Muscle of leg (tissue), 11 donors: Measurements from ENCODE around the gene GAB1. TPM values are rescaled to one million over a fixed set of nuclear protein-coding genes. Genes with fewer than 3 reads are reported as not detected.

Source experiments
- DNase-seq: peaks from one replicate; pipeline ENCODE4 v3.0.0; 2013
- H3K27ac ChIP-seq: one replicate; pipeline ENCODE4 v1.5.1; 2013; ENCODE audit warnings: mild to moderate bottlenecking, low read length, control low read depth
- H3K27me3 ChIP-seq: one replicate; pipeline ENCODE4 v1.6.1; 2013; ENCODE audit warnings: low read length; ENCODE audit not compliant: control insufficient read depth, insufficient read depth
- H3K36me3 ChIP-seq: one replicate; pipeline ENCODE4 v1.6.1; 2013; ENCODE audit warnings: low read length; ENCODE audit not compliant: control insufficient read depth, insufficient read depth
- H3K4me1 ChIP-seq: one replicate; pipeline ENCODE4 v1.6.1; 2013; ENCODE audit warnings: low read length; ENCODE audit not compliant: control insufficient read depth, insufficient read depth
- H3K4me3 ChIP-seq: one replicate; pipeline ENCODE4 v1.5.1; 2013; ENCODE audit warnings: low read length, control low read depth
- H3K9me3 ChIP-seq: replicated peaks from 2 replicates; pipeline ENCODE4 v1.6.1; 2013; ENCODE audit warnings: low read depth, low read length; ENCODE audit not compliant: control insufficient read depth
- WGBS: methylation state at CpG from one replicate; pipeline ENCODE4 v1.1.5; 2013; ENCODE audit warnings: missing lambda C conversion rate; ENCODE audit not compliant: insufficient coverage; 5-methylcytosine and 5-hydroxymethylcytosine counted together
- polyA plus RNA-seq, 8 donors: library from polyadenylated mRNA; unstranded; fragments of 120-200 nt; gene quantifications; one replicate each; pipeline versions ENCODE4 v1.2.1 to v1.2.3, GENCODE V29; 2013; ENCODE audit warnings: inconsistent platforms in 1 of 8, low replicate concordance in 1 of 8; ENCODE audit not compliant: insufficient read length in 8 of 8, insufficient read depth in 1 of 8
- total RNA-seq: library from RNA; stranded (reverse); fragments of 120-200 nt; gene quantifications from one replicate; pipeline ENCODE4 v1.2.4, GENCODE V29; 2013

Gene GAB1
- total and polyA plus RNA-seq, 9 donors, result 21.5 to 43.1 (median 29.0) TPM

- Histone ChIP-seq H3K4me3 (peak overlapping the region; percentile 96), H3K9me3 (no peaks in the 10 kb centered on the region), H3K27ac (peak overlapping the region; percentile 99), H3K36me3 (no peaks in the 10 kb centered on the region), H3K4me1 (peaks cover 13% of the 10 kb centered on the region), H3K27me3 (no peaks in the 10 kb centered on the region)
- WGBS, result under 1% methylated on average over 48 of the region's 85 CpGs
- peak; percentile 98 for DNase-seq
Measured at GRCh38 chr4:143335979-143336780, 496 bp upstream of the GAB1 start.

GRCh38 chr4:143337600-143338287 is 1.1 kb downstream of the GAB1 start:
- Histone ChIP-seq H3K36me3 (no peaks in the 10 kb centered on the region), H3K9me3 (no peaks in the 10 kb centered on the region), H3K27me3 (no peaks in the 10 kb centered on the region), H3K4me1 (peaks cover 18% of the 10 kb centered on the region), H3K4me3 (peak overlapping the region; percentile 96), H3K27ac (peak overlapping the region; percentile 99)
- peak; percentile 89 for DNase-seq
- 1% methylated on average over 18 of the region's 25 CpGs for WGBS

GRCh38 chr4:143338313-143338712 is 1.6 kb downstream of the GAB1 start:
- DNase-seq, result peak; percentile 20
- no CpG with 5 or more reads among the region's 5 CpGs for WGBS
- Histone ChIP-seq H3K4me3 (peak overlapping the region; percentile 96), H3K9me3 (no peaks in the 10 kb centered on the region), H3K36me3 (no peaks in the 10 kb centered on the region), H3K27ac (peak overlapping the region; percentile 9), H3K4me1 (peaks cover 18% of the 10 kb centered on the region), H3K27me3 (no peaks in the 10 kb centered on the region)

- Histone ChIP-seq H3K4me3 (no peak overlapping the region), H3K27ac (no peak overlapping the region), H3K4me1 (peaks cover 20% of the 10 kb centered on the region), H3K27me3 (no peaks in the 10 kb centered on the region), H3K9me3 (no peaks in the 10 kb centered on the region), H3K36me3 (no peaks in the 10 kb centered on the region)
- WGBS, result 71% methylated on average over 1 of the region's 2 CpGs
- DNase-seq, result no peak
Measured at GRCh38 chr4:143339497-143339896, 2.8 kb downstream of the GAB1 start.

GRCh38 chr4:143341186-143341755 is 4.6 kb downstream of the GAB1 start:
- H3K36me3 ChIP-seq, result no peaks in the 10 kb centered on the region
- H3K9me3 ChIP-seq, result no peaks in the 10 kb centered on the region
- 59% methylated on average over 2 of the region's 2 CpGs for WGBS
- peak overlapping the region; percentile 24 for H3K27ac ChIP-seq
- no peak overlapping the region for H3K4me3 ChIP-seq
- no peaks in the 10 kb centered on the region for H3K27me3 ChIP-seq
- DNase-seq, result peak; percentile 47
- H3K4me1 ChIP-seq, result peaks cover 16% of the 10 kb centered on the region

GRCh38 chr4:143343276-143343831 is 6.7 kb downstream of the GAB1 start:
- H3K4me3 ChIP-seq, result no peak overlapping the region
- no peak overlapping the region for H3K27ac ChIP-seq
- H3K36me3 ChIP-seq, result no peaks in the 10 kb centered on the region
- H3K27me3 ChIP-seq, result no peaks in the 10 kb centered on the region
- WGBS, result 73% methylated on average over 3 of the region's 3 CpGs
- peaks cover 11% of the 10 kb centered on the region for H3K4me1 ChIP-seq
- no peak for DNase-seq
- no peaks in the 10 kb centered on the region for H3K9me3 ChIP-seq

- H3K27me3 ChIP-seq, result no peaks in the 10 kb centered on the region
- WGBS, result 86% methylated on average over 1 of the region's 7 CpGs
- no peaks in the 10 kb centered on the region for H3K36me3 ChIP-seq
- no peak for DNase-seq
- H3K4me3 ChIP-seq, result no peak overlapping the region
- peak overlapping the region; percentile 31 for H3K27ac ChIP-seq
- peaks cover 11% of the 10 kb centered on the region for H3K4me1 ChIP-seq
- H3K9me3 ChIP-seq, result no peaks in the 10 kb centered on the region
Measured at GRCh38 chr4:143344041-143344440, 7.4 kb downstream of the GAB1 start.

GRCh38 chr4:143344774-143345173 is 8.1 kb downstream of the GAB1 start:
- Histone ChIP-seq H3K4me1 (peaks cover 8% of the 10 kb centered on the region), H3K9me3 (no peaks in the 10 kb centered on the region), H3K27me3 (no peaks in the 10 kb centered on the region), H3K36me3 (no peaks in the 10 kb centered on the region), H3K27ac (no peak overlapping the region), H3K4me3 (no peak overlapping the region)
- no CpG with 5 or more reads among the region's 4 CpGs for WGBS
- DNase-seq, result peak; percentile 78

GRCh38 chr4:143345356-143345755 is 8.7 kb downstream of the GAB1 start:
- no peak overlapping the region for H3K27ac ChIP-seq
- H3K27me3 ChIP-seq, result no peaks in the 10 kb centered on the region
- no peak for DNase-seq
- WGBS, result no CpG with 5 or more reads among the region's 1 CpG
- no peaks in the 10 kb centered on the region for H3K9me3 ChIP-seq
- no peak overlapping the region for H3K4me3 ChIP-seq
- H3K36me3 ChIP-seq, result no peaks in the 10 kb centered on the region
- H3K4me1 ChIP-seq, result peaks cover 8% of the 10 kb centered on the region

GRCh38 chr4:143346206-143346605 is 9.5 kb downstream of the GAB1 start:
- 83% methylated on average over 1 of the region's 2 CpGs for WGBS
- peaks cover 7% of the 10 kb centered on the region for H3K4me1 ChIP-seq
- no peak overlapping the region for H3K27ac ChIP-seq
- no peaks in the 10 kb centered on the region for H3K9me3 ChIP-seq
- H3K36me3 ChIP-seq, result no peaks in the 10 kb centered on the region
- H3K27me3 ChIP-seq, result no peaks in the 10 kb centered on the region
- DNase-seq, result no peak
- no peak overlapping the region for H3K4me3 ChIP-seq
